Measurements from ENCODE around the gene CNTNAP2. TPM values are rescaled to one million over a fixed set of nuclear protein-coding genes. Genes with fewer than 3 reads are reported as not detected.
"Not testable (repeated sequence)": the region's sequence is repeated elsewhere in the genome, so short reads cannot be mapped to it uniquely, and the experiment has no call there.

Gene CNTNAP2
- total RNA-seq, 1 donor from 2014 or later: 0.49 TPM

- DNase-seq (ENCODE audit: low spot score) (no peak), ATAC-seq (no peak)
- intact Hi-C loops (cut with DNase I): no loop called here
Measured at GRCh38 chr7:147570390-147570789, 1453.8 kb downstream of the CNTNAP2 start.

GRCh38 chr7:147571436-147572185 is 1455.0 kb downstream of the CNTNAP2 start:
- intact Hi-C loops (cut with DNase I): no loop called here
- ATAC-seq: no peak
- DNase-seq (ENCODE audit: low spot score): no peak

- no peak for DNase-seq (ENCODE audit: low spot score)
- intact Hi-C loops (cut with DNase I): no loop called here
- no peak for ATAC-seq
Measured at GRCh38 chr7:147578196-147578595, 1461.6 kb downstream of the CNTNAP2 start.

- intact Hi-C loops (cut with DNase I): no loop called here
- no peak for ATAC-seq
- no peak for DNase-seq (ENCODE audit: low spot score)
Measured at GRCh38 chr7:147579148-147579547, 1462.5 kb downstream of the CNTNAP2 start.

GRCh38 chr7:147584771-147585193 is 1468.2 kb downstream of the CNTNAP2 start:
- intact Hi-C loops (cut with DNase I): no loop called here
- no peak for ATAC-seq
- no peak for DNase-seq (ENCODE audit: low spot score)

GRCh38 chr7:147586110-147586509 is 1469.5 kb downstream of the CNTNAP2 start:
- intact Hi-C loops (cut with DNase I): no loop called here
- ATAC-seq (no peak), DNase-seq (ENCODE audit: low spot score) (no peak)

GRCh38 chr7:147586526-147586925 is 1469.9 kb downstream of the CNTNAP2 start:
- DNase-seq (ENCODE audit: low spot score) (no peak), ATAC-seq (no peak)
- intact Hi-C loops (cut with DNase I): no loop called here

- intact Hi-C loops (cut with DNase I): no loop called here
- no peak for ATAC-seq
- DNase-seq (ENCODE audit: low spot score): no peak
Measured at GRCh38 chr7:147593271-147594057, 1476.9 kb downstream of the CNTNAP2 start.

- intact Hi-C loops (cut with DNase I): no loop called here
- no peak for DNase-seq (ENCODE audit: low spot score)
- ATAC-seq: no peak
Measured at GRCh38 chr7:147595042-147595441, 1478.4 kb downstream of the CNTNAP2 start.

- intact Hi-C loops (cut with DNase I); DNase-seq (ENCODE audit: low spot score); ATAC-seq: not testable (repeated sequence)
Measured at GRCh38 chr7:147598687-147599086, 1482.1 kb downstream of the CNTNAP2 start.

GRCh38 chr7:147605323-147605722 is 1488.7 kb downstream of the CNTNAP2 start:
- intact Hi-C loops (cut with DNase I): no loop called here
- ATAC-seq (no peak), DNase-seq (ENCODE audit: low spot score) (no peak)

- ATAC-seq (no peak), DNase-seq (ENCODE audit: low spot score) (no peak)
- intact Hi-C loops (cut with DNase I): no loop called here
Measured at GRCh38 chr7:147607157-147607800, 1490.7 kb downstream of the CNTNAP2 start.

GRCh38 chr7:147611431-147611830 is 1494.8 kb downstream of the CNTNAP2 start:
- ATAC-seq: no peak
- intact Hi-C loops (cut with DNase I): no loop called here
- DNase-seq (ENCODE audit: low spot score): no peak

GRCh38 chr7:147635288-147635687 is 1518.7 kb downstream of the CNTNAP2 start:
- intact Hi-C loops (cut with DNase I): no loop called here
- ATAC-seq (no peak), DNase-seq (ENCODE audit: low spot score) (no peak)

GRCh38 chr7:147636553-147636952 is 1520.0 kb downstream of the CNTNAP2 start:
- intact Hi-C loops (cut with DNase I): no loop called here
- DNase-seq (ENCODE audit: low spot score) (no peak), ATAC-seq (no peak)

- intact Hi-C loops (cut with DNase I): no loop called here
- no peak for ATAC-seq
- DNase-seq (ENCODE audit: low spot score): no peak
Measured at GRCh38 chr7:147638566-147638965, 1522.0 kb downstream of the CNTNAP2 start.

- no peak for ATAC-seq
Measured at GRCh38 chr7:147639037-147639436, 1522.4 kb downstream of the CNTNAP2 start.

GRCh38 chr7:147639751-147640150 is 1523.2 kb downstream of the CNTNAP2 start:
- intact Hi-C loops (cut with DNase I): no loop called here
- no peak for ATAC-seq
- no peak for DNase-seq (ENCODE audit: low spot score)

More at GRCh38 chr7:147639037-147639436, 1522.4 kb downstream of the CNTNAP2 start:
- DNase-seq (ENCODE audit: low spot score): no peak
- intact Hi-C loops (cut with DNase I): no loop called here

GRCh38 chr7:147640821-147641220 is 1524.2 kb downstream of the CNTNAP2 start:
- DNase-seq (ENCODE audit: low spot score) (no peak), ATAC-seq (no peak)
- intact Hi-C loops (cut with DNase I): no loop called here

- ATAC-seq (no peak), DNase-seq (ENCODE audit: low spot score) (no peak)
- intact Hi-C loops (cut with DNase I): loop anchor here (2.0 kb wide), 1 partner anchor 34 kb away; no protein-coding TSS in a partner anchor
Measured at GRCh38 chr7:147646568-147646967, 1530.0 kb downstream of the CNTNAP2 start.

Data from sciatic nerve (tissue), 2 donors.